ENCODE data around the gene CCNH.

CCNH gene

GRCh38 chr5:87404359-87404758, 8.4 kb downstream of the CCNH start (continued):
- TF ChIP-seq ZBTB44 (tag by site-specific recombination; IDR thresholded peaks at IDR 0.05): no peak
- no peak for TF ChIP-seq ZBTB20 (tag by site-specific recombination; IDR thresholded peaks at IDR 0.05)
- no peak for TF ChIP-seq ZNF302 (tag by site-specific recombination; IDR thresholded peaks at IDR 0.05; ENCODE audit: low read depth)
- TF ChIP-seq ZNF324 (tag by site-specific recombination; IDR thresholded peaks at IDR 0.05): no peak

GRCh38 chr5:87403899-87404298, 8.8 kb downstream of the CCNH start:
- peaks cover 63 to 97% of the 10 kb centered on the region in 2 experiments for H3K36me3 ChIP-seq (ENCODE audit: control insufficient read depth in 2 of 2, insufficient read depth in 1 of 2, low read length in 2 of 2)
- no peak overlapping the region for H3K27ac ChIP-seq (ENCODE audit: extremely low read depth, low read depth, low read length)
- POLR2A ChIA-PET: no interaction called here
- TF ChIP-seq PRDM4 (tag by site-specific recombination; IDR thresholded peaks at IDR 0.05) (no peak), ZNF354C (tag by site-specific recombination; IDR thresholded peaks at IDR 0.05; ENCODE audit: borderline replicate concordance, low read depth) (no peak), PRDM2 (tag by site-specific recombination; IDR thresholded peaks at IDR 0.05; ENCODE audit: borderline replicate concordance) (no peak), ZNF391 (tag by site-specific recombination; IDR thresholded peaks at IDR 0.05; ENCODE audit: borderline replicate concordance, low read depth) (no peak), HOXA7 (CRISPR knock-in tag; IDR thresholded peaks at IDR 0.05; ENCODE audit: borderline replicate concordance) (no peak), ZNF549 (tag by site-specific recombination; IDR thresholded peaks at IDR 0.05) (no peak), ZNF704 (tag by site-specific recombination; IDR thresholded peaks at IDR 0.05) (no peak)
- CTCF ChIA-PET: interaction anchor here (0.5 to 2.5 kb wide), 3 partner anchors 333 to 722 kb away, joined by 3 to 7 read pairs (median 3); no protein-coding TSS in a partner anchor
- no peaks in the 10 kb centered on the region for H3K4me1 ChIP-seq (ENCODE audit: control insufficient read depth, insufficient read depth, low read length)
- H3K4me3 ChIP-seq (ENCODE audit: low read depth, low read length): no peak overlapping the region
- no peaks in the 10 kb centered on the region for H3K9me3 ChIP-seq (ENCODE audit: control insufficient read depth, insufficient read depth, low read depth, low read length)

GRCh38 chr5:87403409-87403808, 9.3 kb downstream of the CCNH start:
- Histone ChIP-seq H3K4me3 (ENCODE audit: low read depth, low read length) (no peak overlapping the region), H3K36me3 (ENCODE audit: control insufficient read depth in 2 of 2, insufficient read depth in 1 of 2, low read length in 2 of 2) (peaks cover 66 to 97% of the 10 kb centered on the region in 2 experiments), H3K27ac (ENCODE audit: extremely low read depth, low read depth, low read length) (no peak overlapping the region), H3K9me3 (ENCODE audit: control insufficient read depth, insufficient read depth, low read depth, low read length) (no peaks in the 10 kb centered on the region), H3K4me1 (ENCODE audit: control insufficient read depth, insufficient read depth, low read length) (no peaks in the 10 kb centered on the region)
- ChIA-PET CTCF (interaction anchor here (0.8 to 2.5 kb wide), 2 partner anchors 333 to 435 kb away, joined by 3 to 7 read pairs; no protein-coding TSS in a partner anchor), POLR2A (no interaction called here)
- TF ChIP-seq ZNF394 (tag by site-specific recombination; IDR thresholded peaks at IDR 0.05; ENCODE audit: borderline replicate concordance): no peak
- no peak for TF ChIP-seq ZNF548 (tag by site-specific recombination; IDR thresholded peaks at IDR 0.05)
- no peak for TF ChIP-seq ZNF18 (tag by site-specific recombination; IDR thresholded peaks at IDR 0.05)
- no peak for TF ChIP-seq GLI4 (tag by site-specific recombination; IDR thresholded peaks at IDR 0.05)
- TF ChIP-seq MZF1 (tag by site-specific recombination; IDR thresholded peaks at IDR 0.05; ENCODE audit: borderline replicate concordance): no peak
- no peak for TF ChIP-seq ZNF544 (tag by site-specific recombination; IDR thresholded peaks at IDR 0.05)
- TF ChIP-seq ZNF530 (tag by site-specific recombination; IDR thresholded peaks at IDR 0.05; ENCODE audit: low read depth): no peak
- no peak for TF ChIP-seq ZBTB20 (tag by site-specific recombination; IDR thresholded peaks at IDR 0.05)
